Lung (tissue), 12 donors: ENCODE results near the gene TTC23. TPM values are rescaled to one million over a fixed set of nuclear protein-coding genes. Genes with fewer than 3 reads are reported as not detected.

Experiments used
- ATAC-seq: fragments of 200-7000 bp; cut with Tn5 transposase; one replicate; pipeline ENCODE4 v1.9.1; 2020; ENCODE audit warnings: moderate number of reproducible peaks; ENCODE audit not compliant: insufficient read depth, low FRiP score
- DNase-seq, 3 donors: peaks; one replicate each; pipeline ENCODE4 v3.0.0-alpha.2; 2013 to 2017
- H3K27ac ChIP-seq, 2 donors: one replicate each; pipeline ENCODE4 v1.5.1; 2013; ENCODE audit warnings: mild to moderate bottlenecking in 2 of 2, moderate library complexity in 2 of 2, control low read depth in 1 of 2, inconsistent platforms in 1 of 2, low read depth in 1 of 2, low read length in 1 of 2
- H3K27me3 ChIP-seq, 3 donors: one replicate each; pipeline ENCODE4 v1.5.1; 2013; ENCODE audit warnings: low read length in 2 of 3; ENCODE audit not compliant: control insufficient read depth in 3 of 3, insufficient read depth in 3 of 3
- H3K36me3 ChIP-seq, 4 donors: one replicate each; pipeline ENCODE4 v1.5.1; 2013; ENCODE audit warnings: low read length in 4 of 4, mild to moderate bottlenecking in 1 of 4, moderate library complexity in 1 of 4; ENCODE audit not compliant: control insufficient read depth in 4 of 4, insufficient read depth in 4 of 4
- H3K4me1 ChIP-seq, 5 donors: one replicate each; pipeline ENCODE4 v1.5.1; 2013; ENCODE audit warnings: low read length in 5 of 5, mild to moderate bottlenecking in 2 of 5, moderate library complexity in 1 of 5; ENCODE audit not compliant: control insufficient read depth in 5 of 5, insufficient read depth in 5 of 5
- H3K4me3 ChIP-seq: one replicate; pipeline ENCODE4 v1.5.1; 2013; ENCODE audit warnings: mild to moderate bottlenecking, control low read depth, moderate library complexity
- H3K9ac ChIP-seq, 2 donors: one replicate each; pipeline ENCODE4 v1.5.1; 2013; ENCODE audit warnings: low read length in 2 of 2, control low read depth in 1 of 2; ENCODE audit not compliant: insufficient read depth in 1 of 2
- H3K9me3 ChIP-seq, 4 donors: one replicate each; pipeline ENCODE4 v1.5.1; 2013; ENCODE audit warnings: low read length in 3 of 4, mild to moderate bottlenecking in 1 of 4, moderate library complexity in 1 of 4; ENCODE audit not compliant: control insufficient read depth in 4 of 4, insufficient read depth in 3 of 4
- CTCF ChIP-seq: IDR thresholded peaks from 2 replicates; pipeline ENCODE4 v1.5.1; 2012; ENCODE audit warnings: mild to moderate bottlenecking; ENCODE audit errors: control extremely low read depth, extremely low read depth
- WGBS, 2 donors: extraction: QIAGEN DNeasy Blood & Tissue Kit; methylation state at CpG; one replicate each; pipeline ENCODE4 v1.1.7; 2013; 5-methylcytosine and 5-hydroxymethylcytosine counted together
- polyA plus RNA-seq, 2 donors: library from polyadenylated mRNA; stranded (reverse); fragments of 200-250 nt; gene quantifications; one replicate each; pipeline ENCODE4 v1.2.1, GENCODE V29; 2013
- total RNA-seq, 2 donors: library from RNA; depleted of rRNA in 1 of 2; stranded (reverse); fragments of >200 nt in 1 of 2; gene quantifications; one replicate each; pipeline ENCODE4 v1.2.1, GENCODE V29; 2014 to 2021
- donor health status: control.
- donor health status: control.
- donor health status: Bipolar disorder and iron deficiency.
- donor health status: healthy.
- donor health status: DM: yes; HTN: yes; CAD: no.

The TTC23 gene
- total and polyA plus RNA-seq, 4 donors: 6.2 to 48.5 (median 10.6) TPM

DNA sequence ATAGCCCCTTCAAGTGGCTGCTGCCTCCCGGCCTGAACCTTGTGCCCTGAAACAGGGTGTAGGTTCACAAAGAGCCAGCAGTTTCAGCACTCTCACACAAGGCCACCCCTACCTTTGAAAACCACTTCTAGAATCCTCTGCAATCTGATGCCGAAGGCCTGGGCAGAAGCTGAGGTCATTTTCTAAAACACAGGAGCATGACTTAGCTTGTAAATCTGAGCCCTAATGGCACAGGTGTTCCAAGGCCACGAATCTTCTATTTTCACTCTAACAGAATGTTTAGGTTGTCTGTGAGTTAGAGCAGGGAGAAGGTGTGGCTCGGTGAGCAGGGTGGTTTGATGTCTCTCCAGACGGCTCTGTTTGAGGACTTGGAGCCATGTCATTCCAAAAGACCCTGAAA is 82.2 kb downstream of the TTC23 start:
- H3K27ac ChIP-seq: no peak overlapping the region
- peaks cover 4 to 20% (median 12%) of the 10 kb centered on the region in 4 donors for H3K36me3 ChIP-seq

DNA sequence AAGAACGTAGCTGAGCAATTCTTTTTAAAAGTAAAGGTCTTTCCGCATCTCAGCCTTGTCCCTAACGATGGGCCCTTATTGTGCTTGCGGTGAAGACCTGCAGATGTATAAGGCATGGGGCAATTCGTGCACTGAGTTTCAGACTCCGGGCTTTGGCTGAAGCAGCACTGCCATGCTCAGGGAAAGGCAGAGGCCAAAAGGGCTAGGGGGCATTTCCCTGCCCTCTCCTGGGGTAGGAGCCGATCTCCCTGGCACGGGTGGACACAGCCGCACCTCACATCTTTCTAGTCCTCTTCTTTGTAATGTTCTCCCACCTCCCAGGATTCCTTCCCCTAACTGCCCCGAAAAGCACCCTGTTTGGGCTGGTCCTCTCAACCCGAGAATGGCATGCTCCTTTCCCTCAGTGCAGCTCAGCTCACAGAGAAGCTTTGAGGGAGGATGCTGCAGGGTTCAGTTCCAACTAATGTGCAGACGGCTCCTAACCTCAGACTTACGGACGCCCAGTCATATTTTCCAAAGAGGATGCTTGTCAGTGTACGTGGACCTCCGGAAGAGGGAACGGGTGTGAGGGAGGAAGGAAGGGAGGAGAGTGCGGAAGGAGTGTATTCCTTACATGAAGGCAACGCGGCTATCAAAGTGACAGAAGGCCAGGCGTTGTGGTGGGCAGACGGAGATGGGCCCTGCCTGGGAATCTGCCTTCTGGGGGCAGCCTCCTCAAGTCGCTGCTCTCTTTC is 83.3 kb downstream of the TTC23 start:
- H3K9me3 ChIP-seq: no peaks in the 10 kb centered on the region
- no peak for TF ChIP-seq CTCF
- peaks cover 4 to 18% (median 10%) of the 10 kb centered on the region in 4 donors for H3K36me3 ChIP-seq
- no peak overlapping the region for H3K9ac ChIP-seq
- no peaks in the 10 kb centered on the region for H3K27me3 ChIP-seq
- H3K27ac ChIP-seq: no peak overlapping the region
- H3K4me3 ChIP-seq: no peak overlapping the region
- peaks cover 0 to 4% (median 2%) of the 10 kb centered on the region in 5 donors for H3K4me1 ChIP-seq
- 82 to 88% methylated on average over 23 of the region's 23 CpGs for WGBS, 2 donors
- ATAC-seq (no peak), DNase-seq (no peak)

More for the DNA sequence above, 82.2 kb downstream of the TTC23 start:
- 87 to 88% methylated on average over 5 of the region's 5 CpGs for WGBS, 2 donors
- H3K9me3 ChIP-seq: no peaks in the 10 kb centered on the region
- ATAC-seq: no peak
- no peak overlapping the region for H3K9ac ChIP-seq
- no peak for DNase-seq
- peaks cover 0 to 4% (median 2%) of the 10 kb centered on the region in 5 donors for H3K4me1 ChIP-seq
- no peak overlapping the region for H3K4me3 ChIP-seq
- TF ChIP-seq CTCF: no peak
- H3K27me3 ChIP-seq: no peaks in the 10 kb centered on the region

GRCh38 chr15:99165020-99165790 is 84.2 kb downstream of the TTC23 start:
- Histone ChIP-seq H3K9ac (no peak overlapping the region), H3K27me3 (no peaks in the 10 kb centered on the region), H3K27ac (no peak overlapping the region), H3K4me3 (no peak overlapping the region), H3K36me3 (peaks cover 4 to 16% (median 7%) of the 10 kb centered on the region in 4 donors), H3K4me1 (peaks cover 0 to 3% (median under 1%) of the 10 kb centered on the region in 5 donors), H3K9me3 (no peaks in the 10 kb centered on the region)
- no peak for ATAC-seq
- no peak for DNase-seq
- no peak for TF ChIP-seq CTCF
- WGBS, 2 donors: 93 to 94% methylated on average over 3 of the region's 3 CpGs
